Adrenal gland (tissue), 5 donors: ENCODE data around the gene ERGIC3.

Experiments
- CTCF ChIP-seq, 6 experiments: fragments of 450-650 bp in 4 of 6; fragments of 200-600 bp in 2 of 6; sonication (generic) in 1 of 6; IDR thresholded peaks; 1 replicate in 5 of 6; 2 replicates in 1 of 6; pipeline versions ENCODE4 v1.5.1 to v1.8.0; 2016 to 2021; ENCODE audit warnings: antibody characterized with exemption in 6 of 6, mild to moderate bottlenecking in 2 of 6, moderate library complexity in 1 of 6
- POLR2A ChIP-seq, 2 donors: fragments of 450-650 bp; IDR thresholded peaks; one replicate each; pipeline ENCODE4 v1.6.1; 2017; ENCODE audit warnings: antibody characterized with exemption in 2 of 2, mild to moderate bottlenecking in 2 of 2, moderate library complexity in 1 of 2
- donor health status: DM: no; HTN: no; CAD: no.

- TF ChIP-seq POLR2A (IDR thresholded peaks at IDR 0.05) (no peak), CTCF (IDR thresholded peaks at IDR 0.05) (no peak)
These were observed 35.7 kb upstream of the ERGIC3 start for GRCh38 chr20:35506179-35506578.
